Epithelial cell of esophagus (primary cell): ENCODE results near the gene GLP2R.

Source experiments
- DNase-seq: peaks from one replicate; pipeline ENCODE4 v3.0.0; 2010; ENCODE audit warnings: low read depth
- H3K4me3 ChIP-seq: 2 replicates; pipeline ENCODE4 v1.5.1; 2011; ENCODE audit warnings: mild to moderate bottlenecking, low read length, control low read depth
- CTCF ChIP-seq: IDR thresholded peaks from 2 replicates; pipeline ENCODE4 v1.5.1; 2011; ENCODE audit warnings: low read depth, mild to moderate bottlenecking, low read length, control low read depth, inconsistent platforms; ENCODE audit not compliant: insufficient read depth; ENCODE audit errors: missing control alignments

GLP2R gene

DNA sequence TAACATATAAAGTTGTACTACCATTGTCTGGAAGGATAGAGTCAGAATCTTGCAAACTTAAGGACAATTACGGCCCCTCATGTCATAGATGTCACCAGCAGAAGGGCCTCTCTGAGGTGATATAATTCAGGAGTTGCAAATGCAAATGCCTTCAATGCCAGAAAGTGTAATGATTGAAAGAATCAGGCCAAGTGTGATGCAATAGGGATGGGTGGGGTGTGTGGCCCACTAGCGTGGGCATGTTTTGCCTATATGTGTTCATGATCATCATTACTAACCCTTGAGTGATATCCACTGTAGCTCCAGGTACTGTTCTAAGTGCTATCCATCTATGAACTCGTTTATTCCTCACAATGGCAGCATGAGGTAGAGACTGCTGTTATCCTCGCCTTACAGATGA, 35.4 kb upstream of the GLP2R start:
- DNase-seq = peak; percentile 34
- no peak overlapping the region for H3K4me3 ChIP-seq
- TF ChIP-seq CTCF = no peak

DNA sequence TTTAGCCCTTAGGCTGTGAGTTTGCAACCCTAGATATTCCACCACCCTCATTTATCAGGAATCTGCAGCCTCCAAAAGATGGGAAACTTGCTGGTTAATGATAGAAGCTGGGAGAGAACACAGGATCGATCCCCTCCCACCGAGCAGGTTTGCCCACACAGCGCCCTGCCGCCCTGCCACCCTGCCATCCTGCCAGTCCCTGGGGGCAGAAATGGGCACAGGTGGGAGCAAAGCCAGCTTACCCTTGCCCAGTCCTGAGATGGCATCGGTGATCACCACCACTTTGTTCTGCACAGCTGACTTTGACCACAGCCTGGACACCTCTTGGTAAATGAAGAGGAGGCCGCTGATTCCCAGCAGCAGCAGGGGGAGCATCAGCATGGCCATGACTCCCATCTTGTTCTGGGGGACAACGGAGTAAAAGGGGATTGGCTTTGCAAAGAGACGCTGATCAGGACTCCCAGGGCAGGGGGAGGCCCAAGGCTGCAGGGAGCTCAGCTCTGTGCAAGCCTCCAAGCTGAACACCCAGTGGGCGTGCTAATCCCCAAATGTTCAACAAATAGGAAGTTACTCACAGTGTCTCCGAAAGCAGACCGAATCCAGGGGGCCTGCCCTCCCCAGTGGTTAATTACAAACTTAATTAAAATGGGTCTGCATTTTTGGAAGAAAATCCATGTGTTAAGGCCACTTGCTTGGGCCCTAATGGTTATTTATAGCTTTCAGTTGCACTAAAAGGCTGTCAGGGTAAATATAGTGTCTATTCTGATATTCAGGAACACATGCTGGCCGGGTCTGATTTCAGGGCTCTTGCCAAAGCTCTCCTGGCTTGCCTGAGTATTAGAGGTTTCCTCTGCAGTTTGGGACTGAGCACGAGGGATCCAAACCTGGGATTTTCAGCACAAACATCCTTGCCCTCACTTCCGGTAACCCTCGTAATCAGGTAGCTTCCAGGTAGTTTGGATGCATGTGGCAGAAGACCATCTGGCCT, 34.5 kb upstream of the GLP2R start, which contains the start of gene DHRS7C:
Gene DHRS7C, minus strand, starts transcription at position 704 of the 988 bp plus-strand sequence. Its CDS starts 308 bp downstream, at position 396.
- DNase-seq = no peak
- TF ChIP-seq CTCF = no peak
- no peak within 1 kb of the TSS for H3K4me3 ChIP-seq

- peak; percentile 68 for DNase-seq
- no peak for TF ChIP-seq CTCF
- no peak overlapping the region for H3K4me3 ChIP-seq
Measured at GRCh38 chr17:9792181-9792840, 33.4 kb upstream of the GLP2R start.

GRCh38 chr17:9798008-9798407, 27.7 kb upstream of the GLP2R start:
- no peak for DNase-seq
- no peak overlapping the region for H3K4me3 ChIP-seq
- TF ChIP-seq CTCF = no peak

DNA sequence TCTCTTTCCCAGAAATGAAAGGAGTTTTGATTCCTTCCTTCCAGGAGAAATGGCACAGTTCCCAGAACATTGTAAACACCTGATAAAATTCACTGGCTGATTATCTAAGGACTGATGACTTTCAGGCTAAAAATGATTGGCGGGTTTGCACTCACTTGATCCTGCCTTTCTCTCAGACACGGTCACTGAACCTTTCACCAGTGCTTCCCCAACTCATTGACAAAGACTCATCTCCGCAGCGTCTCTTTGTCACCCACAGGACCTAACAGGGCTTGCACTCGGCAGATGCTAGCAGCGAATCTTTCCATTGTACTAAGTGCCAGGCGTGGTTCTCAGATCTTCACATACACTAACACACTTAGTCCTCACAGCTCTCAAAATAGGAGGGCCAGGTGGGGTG, 27.0 kb upstream of the GLP2R start:
- H3K4me3 ChIP-seq = no peak overlapping the region
- TF ChIP-seq CTCF = no peak
- DNase-seq = no peak

- H3K4me3 ChIP-seq = no peak overlapping the region
- TF ChIP-seq CTCF = no peak
- no peak for DNase-seq
Measured at GRCh38 chr17:9801505-9801904, 24.2 kb upstream of the GLP2R start.

GRCh38 chr17:9802294-9802693, 23.4 kb upstream of the GLP2R start:
- H3K4me3 ChIP-seq = no peak overlapping the region
- DNase-seq = peak; percentile 35
- no peak for TF ChIP-seq CTCF
